HG03442 (cell line): ENCODE results near the gene EXOC3L1.

ENCODE experiments used
- ATAC-seq: cut with Tn5 transposase; IDR thresholded peaks from one replicate; pipeline ENCODE4 v1.9.1; 2021; ENCODE audit warnings: mild to moderate bottlenecking, moderate library complexity; ENCODE audit not compliant: unreplicated experiment

Gene EXOC3L1

GRCh38 chr16:67150047-67150832 is 39.7 kb downstream of the EXOC3L1 start:
- peak; percentile 42 for ATAC-seq

- no peak for ATAC-seq
These were observed 40.5 kb downstream of the EXOC3L1 start for GRCh38 chr16:67149276-67150046.

DNA sequence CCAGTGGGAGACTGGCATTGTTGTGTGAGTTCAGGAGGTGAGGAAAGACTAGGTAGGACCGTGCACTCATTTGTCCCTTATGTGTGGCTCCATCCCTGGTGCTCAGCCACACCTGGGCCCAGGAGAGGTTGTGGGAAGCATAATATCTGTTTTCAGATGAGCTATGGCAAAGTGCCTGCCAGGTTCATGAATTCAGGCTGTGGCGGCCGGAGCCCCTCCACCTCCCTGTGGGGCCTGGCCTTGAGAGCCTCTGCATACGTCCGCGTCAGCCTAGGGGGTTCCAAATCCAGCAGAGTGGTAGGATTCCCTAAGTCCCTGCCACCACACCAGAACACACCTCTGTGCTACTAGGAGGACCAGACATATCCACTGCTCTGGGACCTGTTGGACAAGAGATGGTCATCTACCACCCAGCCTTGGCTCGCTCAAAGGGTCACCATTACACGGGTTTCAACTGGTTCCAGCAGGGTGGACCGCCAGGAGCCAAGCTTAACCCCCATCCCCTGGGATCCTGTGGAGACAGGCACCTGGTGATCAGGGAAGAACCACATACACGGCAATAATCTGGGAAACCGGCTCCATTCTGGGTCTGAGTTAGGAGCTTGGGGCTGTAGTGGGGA is 41.2 kb downstream of the EXOC3L1 start:
- ATAC-seq: no peak

DNA sequence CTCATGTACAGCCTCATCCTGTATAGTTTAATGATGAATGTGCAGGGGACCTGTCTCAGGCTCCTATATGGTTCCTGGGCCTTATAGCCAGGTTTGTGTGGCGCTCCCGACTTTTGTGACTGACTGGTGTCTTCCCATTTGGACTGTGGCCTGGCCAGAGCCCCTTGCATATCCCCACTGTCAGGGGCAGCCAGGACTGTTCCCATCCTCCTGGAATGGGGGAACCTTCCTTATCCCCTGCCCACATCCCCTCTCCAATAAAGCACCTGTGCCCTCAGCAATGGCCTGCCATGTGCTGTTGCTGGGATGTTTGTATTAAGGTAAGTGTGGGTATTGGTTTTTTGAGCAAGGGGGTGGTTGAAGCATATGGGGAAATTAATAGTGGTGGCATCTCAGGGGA is 41.7 kb downstream of the EXOC3L1 start:
- no peak for ATAC-seq

DNA sequence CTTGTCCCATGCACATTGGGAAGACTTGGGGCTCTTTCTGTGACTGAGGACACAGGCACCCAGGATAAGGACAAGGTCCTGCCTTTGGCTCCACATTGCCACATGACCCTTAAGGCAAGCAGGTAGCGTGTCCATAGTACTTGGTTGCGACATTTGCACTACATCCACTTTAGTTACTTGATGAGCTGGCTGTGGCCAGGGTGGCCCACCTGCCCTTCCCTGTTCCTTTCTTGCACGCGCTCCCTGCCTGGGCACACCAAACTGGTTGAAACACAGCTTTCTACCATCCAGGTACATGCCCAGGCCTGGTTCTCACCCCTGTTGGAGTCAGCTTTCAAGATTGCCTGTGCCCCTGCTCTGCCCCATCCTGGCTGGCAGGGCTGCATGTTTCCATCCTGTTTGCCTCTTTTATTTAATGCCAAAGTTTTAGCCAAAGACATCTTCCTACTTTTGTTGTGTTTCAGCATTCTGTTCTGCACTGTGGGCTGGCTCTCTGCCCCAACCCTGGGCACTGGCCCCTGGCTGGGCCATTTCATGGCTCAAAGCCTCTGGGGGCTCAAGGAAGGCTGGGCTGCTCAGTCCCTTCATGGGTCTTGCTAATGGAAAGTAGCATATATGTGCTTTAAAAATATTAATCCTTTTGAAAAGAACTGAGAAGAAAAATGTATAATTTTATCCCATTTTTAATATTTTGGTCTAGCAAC is 42.3 kb downstream of the EXOC3L1 start:
- no peak for ATAC-seq

DNA sequence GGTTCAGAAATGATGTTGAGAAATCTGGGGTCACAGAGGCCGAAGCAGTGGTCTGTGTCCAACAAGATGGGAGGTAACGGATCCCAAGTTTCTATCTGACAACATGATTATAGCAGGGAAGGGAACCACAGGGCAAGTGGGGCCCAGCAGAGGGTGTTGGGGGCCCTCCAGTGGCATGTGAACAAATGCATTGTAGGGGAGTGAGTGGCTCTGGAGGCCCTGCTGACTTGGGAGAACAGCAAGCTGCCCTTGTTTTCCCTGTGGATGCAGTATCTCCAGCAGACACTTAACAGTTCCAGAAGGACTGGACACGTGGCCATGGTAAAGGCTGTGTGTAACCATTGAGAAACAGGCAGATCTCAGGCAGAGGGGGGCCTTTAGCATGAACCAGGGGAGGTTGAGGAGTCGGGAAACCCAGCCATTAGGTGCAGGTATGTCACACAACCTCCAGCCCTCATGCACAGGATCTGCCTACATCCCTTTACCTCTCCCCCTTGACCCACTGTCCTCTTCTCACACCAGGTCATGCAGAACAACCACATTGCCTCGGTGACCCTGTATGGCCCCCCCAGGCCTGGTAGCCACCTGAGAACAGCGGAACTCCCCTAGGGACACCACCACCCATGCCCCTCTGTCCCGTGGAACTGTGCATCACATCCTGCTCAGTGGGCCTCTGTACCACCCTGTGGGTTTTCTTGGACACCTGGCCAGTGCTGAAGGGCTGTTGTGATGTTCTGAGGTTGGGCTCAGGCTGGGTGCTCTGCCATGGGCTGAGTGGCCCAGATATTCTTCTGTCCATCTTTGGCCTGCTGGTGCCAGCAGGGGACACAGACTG is 43.2 kb downstream of the EXOC3L1 start:
- no peak for ATAC-seq

DNA sequence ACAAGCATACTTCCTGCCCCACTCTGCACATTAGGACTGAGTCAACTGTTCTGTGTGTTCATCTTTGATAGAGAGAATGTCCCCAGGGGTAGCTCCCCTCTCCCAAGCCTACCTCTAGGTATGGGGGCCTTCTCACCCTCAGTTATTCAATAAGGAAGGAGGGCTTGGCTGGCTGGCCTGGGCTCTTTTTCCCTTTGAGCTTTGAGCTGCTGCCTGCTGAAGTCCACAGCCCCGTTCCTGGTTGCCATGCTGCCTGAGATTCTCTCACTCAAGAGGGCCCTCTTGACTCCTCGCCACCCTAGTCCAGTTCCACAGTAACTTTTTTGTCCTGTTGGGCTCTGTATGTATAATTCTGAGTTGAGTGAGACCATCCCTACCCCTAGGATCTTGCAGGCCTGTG is 44.2 kb downstream of the EXOC3L1 start:
- no peak for ATAC-seq

DNA sequence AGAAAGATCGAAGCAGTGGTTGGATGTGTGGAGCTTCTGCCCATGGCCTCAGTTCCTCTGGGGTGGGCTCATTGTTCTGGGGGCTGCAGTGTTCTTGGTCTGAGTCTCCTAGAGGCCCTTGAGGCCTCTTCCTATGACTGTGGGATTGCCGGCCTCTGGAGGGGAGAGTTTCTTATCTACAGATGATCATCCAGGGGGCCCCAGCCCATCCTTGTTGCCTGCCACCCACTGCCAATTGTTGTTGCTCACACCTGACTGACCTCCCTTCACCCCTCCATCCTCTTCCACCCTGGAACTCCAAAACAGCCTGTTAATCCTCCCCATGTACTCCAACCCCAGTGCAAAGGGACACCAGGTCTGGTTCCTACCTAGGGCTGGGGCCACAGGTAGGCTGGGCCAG is 45.0 kb downstream of the EXOC3L1 start:
- no peak for ATAC-seq

GRCh38 chr16:67142342-67142741 is 47.6 kb downstream of the EXOC3L1 start:
- ATAC-seq: no peak

GRCh38 chr16:67141391-67141790 is 48.5 kb downstream of the EXOC3L1 start:
- ATAC-seq: no peak

GRCh38 chr16:67137605-67138004 is 52.3 kb downstream of the EXOC3L1 start:
- no peak for ATAC-seq
